Activated naive CD4-positive, alpha-beta T cell treated with anti-CD3 and anti-CD28 coated beads, Interleukin-2, amount 50 U/mL, for 72 hours (primary cell): ENCODE results near the gene OVCA2. TPM values are rescaled to one million over a fixed set of nuclear protein-coding genes. Genes with fewer than 3 reads are reported as not detected.
A peak's percentile ranks its signal among the peaks of the same experiment; 100 is the strongest.

Experiments used
- ATAC-seq, 2 donors: fragments of 150-1000 bp; cut with Tn5 transposase; 2 replicates each; pipeline ENCODE4 v1.10.0; 2021; ENCODE audit warnings: mild to moderate bottlenecking in 2 of 2, moderate library complexity in 2 of 2
- DNase-seq, 2 donors: peaks; one replicate each; pipeline ENCODE4 v3.0.0; 2021 to 2022; ENCODE audit warnings: low spot score in 2 of 2
- H3K27ac Mint-ChIP-seq, 2 donors: one replicate each; pipeline ENCODE4 v1.8.0; 2022; ENCODE audit warnings: mild to moderate bottlenecking in 2 of 2, mixed read lengths in 2 of 2
- H3K36me3 Mint-ChIP-seq, 2 donors: one replicate each; pipeline ENCODE4 v1.8.0; 2022; ENCODE audit warnings: mixed read lengths in 2 of 2
- H3K9me3 Mint-ChIP-seq, 2 donors: one replicate each; pipeline ENCODE4 v1.8.0; 2022; ENCODE audit warnings: mixed read lengths in 2 of 2
- total RNA-seq, 2 donors: library from RNA; stranded (reverse); gene quantifications; one replicate each; pipeline ENCODE4 v1.2.3, GENCODE V29; 2022

OVCA2 gene
- total RNA-seq, 2 donors from 2014 or later: 21.8 to 30.7 TPM

DNA sequence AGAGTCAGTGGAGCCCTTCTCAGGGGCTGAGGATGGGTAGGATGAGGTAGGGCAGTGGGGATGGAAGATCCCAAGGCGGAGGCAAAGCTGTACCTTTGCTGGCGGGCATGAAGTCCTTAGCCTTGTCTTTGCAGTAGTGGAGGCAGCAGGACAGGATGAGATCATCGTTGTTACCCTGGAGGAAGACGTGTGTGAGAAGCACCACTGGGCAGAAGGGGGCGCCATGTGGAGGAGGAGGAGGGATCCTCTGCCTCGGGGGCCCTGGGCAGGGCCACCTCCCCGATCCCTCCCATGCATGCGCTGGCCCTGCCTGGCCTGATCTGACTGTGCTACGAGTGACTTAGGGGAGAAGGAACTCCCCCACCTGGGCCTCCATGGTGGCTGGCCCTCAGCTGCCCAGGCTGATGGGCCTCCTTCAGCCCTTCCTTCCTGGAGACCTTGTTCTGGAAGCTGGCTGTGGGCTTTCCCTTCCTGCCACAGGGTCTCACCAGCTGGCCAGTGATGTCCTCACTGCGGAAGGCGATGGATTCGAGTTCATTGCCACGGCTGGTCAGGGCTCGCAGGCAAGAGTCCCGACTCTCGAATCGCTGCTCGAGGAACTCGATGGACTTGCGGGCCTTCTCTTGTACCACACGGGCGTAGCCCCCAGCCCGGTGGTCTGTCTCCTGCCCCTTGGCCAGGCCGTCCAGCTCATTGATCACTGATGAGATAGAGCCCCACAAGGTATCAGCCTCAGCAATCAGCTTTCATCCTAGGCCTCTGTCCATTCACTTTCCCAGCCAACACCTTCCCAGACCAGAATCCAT is 23.4 kb downstream of the OVCA2 start:
- peaks cover 42 to 53% of the 10 kb centered on the region in 2 donors for H3K36me3 Mint-ChIP-seq
- ATAC-seq: peak; percentile 42 to 71
- H3K9me3 Mint-ChIP-seq: no peaks in the 10 kb centered on the region
- peak overlapping the region in 1 of 2 donors; percentile 3 for H3K27ac Mint-ChIP-seq
- peak in 1 of 2 donors; percentile 82 for DNase-seq

DNA sequence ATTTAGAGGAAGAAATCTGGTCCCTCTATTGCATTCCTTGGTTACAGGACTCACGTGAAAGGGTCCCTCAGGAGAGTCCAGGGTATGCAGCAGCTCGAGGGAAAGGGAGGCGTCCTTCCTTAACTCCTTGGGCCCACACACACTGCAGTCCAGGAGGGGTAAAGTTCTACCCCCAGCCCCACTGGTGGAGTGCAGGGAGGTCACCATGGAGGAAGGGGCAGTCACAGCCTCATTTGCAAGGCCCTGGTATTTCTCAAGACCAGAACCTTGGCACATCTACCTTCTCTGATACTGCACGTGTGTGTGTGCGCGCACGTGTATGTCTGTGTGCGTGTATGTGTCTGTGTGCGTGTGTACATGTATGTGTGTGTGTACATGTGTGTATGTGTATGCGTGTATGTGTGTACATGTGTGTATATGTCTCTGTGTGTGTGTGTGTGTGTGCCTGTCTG is 24.2 kb downstream of the OVCA2 start:
- no peak for DNase-seq
- Mint-ChIP-seq H3K36me3 (peaks cover 39 to 47% of the 10 kb centered on the region in 2 donors), H3K27ac (peak overlapping the region in 1 of 2 donors; percentile 3), H3K9me3 (no peaks in the 10 kb centered on the region)
- ATAC-seq: no peak

GRCh38 chr17:2067048-2067561 is 25.3 kb downstream of the OVCA2 start:
- H3K36me3 Mint-ChIP-seq: peaks cover 45 to 51% of the 10 kb centered on the region in 2 donors
- H3K9me3 Mint-ChIP-seq: no peaks in the 10 kb centered on the region

DNA sequence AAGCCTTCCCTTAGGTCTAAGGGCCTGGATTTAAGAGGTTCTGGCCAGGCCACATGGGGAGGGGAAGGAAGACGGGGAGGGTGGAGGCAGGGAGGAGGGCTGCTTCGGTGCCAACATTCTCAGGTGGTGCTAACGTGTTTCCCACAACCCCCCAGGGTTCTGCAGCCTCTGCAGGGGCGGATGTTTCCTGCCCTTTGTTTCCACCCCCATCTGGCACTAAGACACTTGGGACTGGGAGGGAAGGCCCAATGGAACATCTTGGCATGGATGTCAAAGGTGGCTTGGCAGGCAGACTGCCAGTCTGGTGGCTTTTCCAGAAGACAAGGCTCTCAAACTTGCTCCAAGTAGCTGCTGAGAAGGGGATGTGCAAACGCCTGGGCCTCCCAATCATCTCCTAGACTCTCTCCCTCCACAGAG is 25.8 kb downstream of the OVCA2 start:
- no peak overlapping the region for H3K27ac Mint-ChIP-seq
- no peaks in the 10 kb centered on the region for H3K9me3 Mint-ChIP-seq
- DNase-seq (no peak), ATAC-seq (no peak)
- H3K36me3 Mint-ChIP-seq: peaks cover 45 to 51% of the 10 kb centered on the region in 2 donors

More at GRCh38 chr17:2067048-2067561, 25.3 kb downstream of the OVCA2 start:
- DNase-seq: no peak
- no peak overlapping the region for H3K27ac Mint-ChIP-seq
- no peak for ATAC-seq

GRCh38 chr17:2068031-2068518 is 26.3 kb downstream of the OVCA2 start:
- Mint-ChIP-seq H3K9me3 (no peaks in the 10 kb centered on the region), H3K36me3 (peaks cover 45 to 51% of the 10 kb centered on the region in 2 donors), H3K27ac (no peak overlapping the region)
- no peak for ATAC-seq
- no peak for DNase-seq

DNA sequence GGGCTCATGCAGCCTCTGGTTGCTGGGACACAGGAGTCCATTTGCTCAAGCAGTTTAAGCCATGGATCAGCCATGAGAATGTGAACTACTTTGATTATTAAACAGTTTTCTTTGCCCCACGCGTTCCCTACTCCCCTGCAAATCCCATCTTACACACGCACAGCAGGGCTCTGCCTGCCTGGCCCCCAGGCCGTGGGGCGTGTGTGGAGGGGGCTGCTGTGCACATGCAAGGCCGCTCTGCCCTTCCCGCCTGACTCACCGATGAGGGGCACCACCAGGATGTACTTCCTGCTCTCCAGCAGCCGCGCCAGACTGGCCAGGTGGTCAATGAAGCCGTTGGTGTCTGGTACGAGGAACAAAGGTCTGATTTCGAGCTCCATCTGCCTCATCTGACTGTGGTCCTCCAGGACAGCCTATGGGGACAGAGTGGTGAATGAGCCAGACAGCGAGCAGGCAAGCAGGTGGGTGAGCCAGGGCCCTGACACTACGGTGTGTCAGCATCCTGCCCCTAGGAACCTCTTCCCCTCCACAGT is 26.8 kb downstream of the OVCA2 start:
- ATAC-seq: peak in 1 of 2 donors; percentile 34
- H3K36me3 Mint-ChIP-seq: peaks cover 45 to 47% of the 10 kb centered on the region in 2 donors
- peak overlapping the region; percentile 13 to 90 for H3K27ac Mint-ChIP-seq
- H3K9me3 Mint-ChIP-seq: no peaks in the 10 kb centered on the region
- peak in 1 of 2 donors; percentile 65 for DNase-seq

GRCh38 chr17:2070241-2071023 is 28.6 kb downstream of the OVCA2 start:
- Mint-ChIP-seq H3K36me3 (peaks cover 33% of the 10 kb centered on the region in 2 donors), H3K9me3 (no peaks in the 10 kb centered on the region), H3K27ac (peak overlapping the region; percentile 88 to 90)
- ATAC-seq (peak; percentile 91 to 96), DNase-seq (peak; percentile 72 to 83)

GRCh38 chr17:2071024-2071385 is 29.2 kb downstream of the OVCA2 start:
- peaks cover 33% of the 10 kb centered on the region in 2 donors for H3K36me3 Mint-ChIP-seq
- no peak for DNase-seq
- no peak for ATAC-seq
- peak overlapping the region in 1 of 2 donors; percentile 90 for H3K27ac Mint-ChIP-seq
- no peaks in the 10 kb centered on the region for H3K9me3 Mint-ChIP-seq

DNA sequence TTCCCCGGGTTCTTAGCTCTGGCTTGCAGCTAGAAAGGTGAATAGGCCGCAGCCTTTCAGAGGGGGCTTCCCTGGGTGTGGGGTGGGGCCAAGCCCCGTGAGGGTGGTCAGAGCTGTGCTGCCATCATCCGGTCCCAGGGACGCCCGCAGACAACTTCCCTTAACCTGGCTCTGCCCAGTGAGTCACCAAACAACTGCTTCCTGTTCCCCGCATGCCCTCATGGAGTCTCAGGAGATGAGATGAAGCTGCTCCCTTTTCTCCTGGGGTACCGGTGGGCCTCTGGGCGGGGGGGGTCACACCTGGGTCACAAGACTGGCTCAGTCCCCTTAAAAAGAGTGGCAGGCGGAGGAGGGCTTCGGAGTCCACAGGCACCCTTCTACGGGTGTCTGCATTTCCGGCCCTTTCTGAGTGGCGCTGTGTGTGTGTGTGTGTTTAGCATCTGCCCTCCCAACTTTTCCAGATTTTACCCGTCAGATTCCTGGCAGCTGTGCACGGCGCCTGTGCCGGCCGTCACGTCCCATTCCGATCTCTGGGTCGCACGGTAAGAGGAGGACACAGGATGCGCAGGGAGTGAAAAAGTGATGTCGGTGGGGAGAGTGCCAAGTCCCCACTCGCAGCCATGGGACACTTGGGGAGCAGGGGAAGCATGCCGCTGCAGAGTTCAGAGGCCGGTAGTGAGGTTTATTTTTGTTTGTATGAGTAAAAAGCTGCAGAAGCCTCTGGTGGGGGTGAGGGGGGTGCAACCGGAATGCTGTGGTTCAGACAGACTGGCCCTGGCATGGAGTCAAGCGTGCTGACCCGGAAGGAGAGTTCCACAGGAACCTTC is 29.8 kb downstream of the OVCA2 start:
- Mint-ChIP-seq H3K36me3 (peaks cover 33 to 37% of the 10 kb centered on the region in 2 donors), H3K27ac (peak overlapping the region; percentile 44 to 90), H3K9me3 (no peaks in the 10 kb centered on the region)
- no peak for DNase-seq
- no peak for ATAC-seq

DNA sequence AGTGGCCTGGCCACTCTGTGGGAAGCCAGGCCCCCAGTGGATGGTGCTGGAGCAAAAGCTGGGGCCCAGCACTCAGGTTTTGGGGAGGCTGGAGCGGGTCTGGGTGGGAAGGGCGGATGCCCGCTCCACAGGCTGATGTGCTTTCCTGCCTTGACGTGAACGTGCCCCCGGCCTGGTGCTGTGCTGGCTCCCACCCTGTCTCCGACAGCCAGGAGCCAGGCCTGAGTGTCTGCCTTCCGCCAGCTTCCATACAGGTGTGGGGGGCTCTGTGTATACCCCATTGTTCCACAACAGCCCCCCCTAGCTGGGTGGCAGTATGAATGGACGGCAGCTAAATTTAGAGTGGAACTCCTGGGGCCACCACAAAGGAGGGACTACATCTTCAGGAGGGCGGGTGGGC is 33.1 kb downstream of the OVCA2 start:
- DNase-seq (no peak), ATAC-seq (no peak)
- Mint-ChIP-seq H3K27ac (no peak overlapping the region), H3K36me3 (peaks cover 28 to 35% of the 10 kb centered on the region in 2 donors), H3K9me3 (no peaks in the 10 kb centered on the region)

- H3K27ac Mint-ChIP-seq: no peak overlapping the region
- ATAC-seq (no peak), DNase-seq (no peak)
- H3K9me3 Mint-ChIP-seq: no peaks in the 10 kb centered on the region
- peaks cover 24 to 33% of the 10 kb centered on the region in 2 donors for H3K36me3 Mint-ChIP-seq
These were observed 33.7 kb downstream of the OVCA2 start for GRCh38 chr17:2075336-2076086.

DNA sequence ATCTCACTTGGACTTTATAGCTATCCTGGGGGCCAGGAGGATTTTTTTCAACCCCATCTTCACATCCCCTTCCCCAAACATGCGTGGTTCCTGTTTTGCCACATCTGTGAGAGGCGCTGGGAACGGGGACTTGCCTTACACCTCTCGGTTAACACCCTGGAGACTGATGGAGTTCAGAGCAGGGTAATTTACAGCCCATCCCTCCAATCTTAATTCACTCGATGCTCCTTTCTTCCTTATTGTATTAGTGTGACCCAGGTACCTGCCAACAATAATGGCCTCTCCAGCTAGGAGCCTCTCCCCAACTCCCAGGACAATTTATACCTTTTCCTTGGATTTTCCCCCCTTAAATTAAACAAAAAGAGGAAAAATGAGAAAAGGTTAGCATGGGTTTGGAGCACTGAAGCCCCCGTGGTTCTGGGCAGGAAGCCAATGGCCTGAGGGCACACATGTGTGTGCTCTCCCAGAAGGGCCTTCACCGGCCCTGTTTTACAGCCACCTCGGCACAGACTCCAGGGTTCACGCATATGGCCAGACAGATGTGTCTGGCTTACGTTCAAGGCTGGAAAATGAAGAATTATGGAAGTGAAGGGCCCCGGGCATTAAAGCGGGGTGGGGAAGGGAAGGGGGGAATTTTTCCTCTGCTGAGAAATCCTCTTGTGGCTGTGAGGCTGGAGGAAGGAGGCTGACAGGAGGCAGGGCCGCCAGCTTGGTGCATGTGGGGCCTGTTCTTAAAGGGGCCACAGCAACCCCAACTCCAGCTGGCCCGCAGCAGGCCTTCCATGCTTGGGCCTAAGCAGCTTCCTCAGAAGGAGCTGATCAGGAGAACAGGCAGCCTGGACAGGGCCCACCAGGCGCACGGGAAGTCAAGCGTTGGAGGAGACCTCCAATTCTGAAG is 34.5 kb downstream of the OVCA2 start:
- H3K27ac Mint-ChIP-seq: peak overlapping the region in 1 of 2 donors; percentile 44
- no peaks in the 10 kb centered on the region for H3K9me3 Mint-ChIP-seq
- peaks cover 19 to 28% of the 10 kb centered on the region in 2 donors for H3K36me3 Mint-ChIP-seq
- ATAC-seq (no peak), DNase-seq (no peak)

- Mint-ChIP-seq H3K27ac (no peak overlapping the region), H3K36me3 (peaks cover 16 to 32% of the 10 kb centered on the region in 2 donors), H3K9me3 (no peaks in the 10 kb centered on the region)
- ATAC-seq: no peak
- DNase-seq: no peak
These were observed 35.2 kb downstream of the OVCA2 start for GRCh38 chr17:2077040-2077439.

DNA sequence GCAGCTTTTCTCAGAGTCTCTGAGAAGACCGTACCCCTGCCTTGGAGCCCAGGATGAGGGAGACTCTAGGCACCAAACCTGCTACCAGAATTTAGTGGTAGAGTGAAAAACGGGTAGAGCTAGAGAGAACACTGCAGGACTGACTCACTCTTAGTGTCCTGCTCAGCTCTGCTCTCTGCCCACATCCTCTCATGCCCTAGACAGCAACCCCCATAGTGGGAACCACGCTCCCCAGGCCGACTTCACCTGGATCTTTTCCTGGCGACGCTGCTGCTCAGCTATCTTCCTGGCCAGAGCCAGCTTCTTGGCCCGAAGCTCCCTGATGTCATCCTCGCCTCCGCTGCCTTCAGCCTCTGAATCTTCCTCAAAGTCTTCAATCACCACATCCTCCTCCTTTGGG is 39.7 kb downstream of the OVCA2 start:
- DNase-seq: no peak
- Mint-ChIP-seq H3K36me3 (peaks cover 21 to 46% of the 10 kb centered on the region in 2 donors), H3K9me3 (no peaks in the 10 kb centered on the region), H3K27ac (peak overlapping the region; percentile 2 to 93)
- peak in 1 of 2 donors; percentile 57 for ATAC-seq
